Karpas-422 (cell line): ENCODE results near the gene TMEM252. TPM values are rescaled to one million over a fixed set of nuclear protein-coding genes. Genes with fewer than 3 reads are reported as not detected.

Source experiments
- DNase-seq: peaks from one replicate; pipeline ENCODE4 v3.0.0-alpha.2; 2015
- H2AFZ ChIP-seq: fragments of 200-600 bp; sonication (generic); 2 replicates; pipeline ENCODE4 v1.6.1; 2014; ENCODE audit warnings: antibody characterized with exemption, low read length, mixed read lengths
- H3K27ac ChIP-seq: fragments of 200-600 bp; sonication (generic); 2 replicates; pipeline ENCODE4 v1.5.1; 2014; ENCODE audit warnings: mild to moderate bottlenecking, low read length, moderate library complexity
- H3K27me3 ChIP-seq: fragments of 200-600 bp; sonication (generic); 2 replicates; pipeline ENCODE4 v1.6.1; 2014; ENCODE audit warnings: low read length, mixed read lengths
- H3K36me3 ChIP-seq: fragments of 200-600 bp; sonication (generic); 2 replicates; pipeline ENCODE4 v1.6.1; 2014; ENCODE audit warnings: low read length, mixed read lengths; ENCODE audit not compliant: insufficient read depth
- H3K4me1 ChIP-seq: fragments of 200-600 bp; sonication (generic); 2 replicates; pipeline ENCODE4 v1.6.1; 2014; ENCODE audit warnings: mild to moderate bottlenecking, low read length, mixed read lengths
- H3K4me2 ChIP-seq: fragments of 200-600 bp; sonication (generic); 2 replicates; pipeline ENCODE4 v1.6.1; 2014; ENCODE audit warnings: low read length, low read depth, mild to moderate bottlenecking; ENCODE audit not compliant: poor library complexity, severe bottlenecking
- H3K4me3 ChIP-seq: fragments of 200-600 bp; sonication (generic); 2 replicates; pipeline ENCODE4 v1.5.1; 2014; ENCODE audit warnings: mild to moderate bottlenecking, antibody characterized with exemption, low read length, mixed read lengths
- H3K79me2 ChIP-seq: fragments of 200-600 bp; sonication (generic); 2 replicates; pipeline ENCODE4 v1.6.1; 2014; ENCODE audit warnings: mild to moderate bottlenecking, low read length, mixed read lengths
- H3K9ac ChIP-seq: fragments of 200-600 bp; sonication (generic); 2 replicates; pipeline ENCODE4 v1.6.0; 2014; ENCODE audit warnings: low read length
- H3K9me2 ChIP-seq: fragments of 200-600 bp; sonication (generic), shearing (Covaris generic); replicated peaks from 2 replicates; pipeline ENCODE4 v1.6.0; 2014; ENCODE audit warnings: mild to moderate bottlenecking, low read length, moderate library complexity; ENCODE audit not compliant: insufficient read depth
- H3K9me3 ChIP-seq: fragments of 300-700, 200-600 bp; sonication (generic); 2 replicates; pipeline ENCODE4 v1.6.1; 2014; ENCODE audit warnings: low read length, mixed read lengths
- H4K20me1 ChIP-seq: fragments of 200-600 bp; sonication (generic); 2 replicates; pipeline ENCODE4 v1.6.1; 2014; ENCODE audit warnings: mild to moderate bottlenecking, antibody characterized with exemption, low read length, low read depth; ENCODE audit not compliant: insufficient read depth
- total RNA-seq: library from RNA; depleted of rRNA; stranded (reverse); fragments of >200 nt; shearing (Covaris generic); gene quantifications from 2 replicates; pipeline ENCODE4 v1.2.3, GENCODE V29; 2014; ENCODE audit warnings: low replicate concordance

The TMEM252 gene
- total RNA-seq, 1 experiment from 2014 or later, result not detected

DNA sequence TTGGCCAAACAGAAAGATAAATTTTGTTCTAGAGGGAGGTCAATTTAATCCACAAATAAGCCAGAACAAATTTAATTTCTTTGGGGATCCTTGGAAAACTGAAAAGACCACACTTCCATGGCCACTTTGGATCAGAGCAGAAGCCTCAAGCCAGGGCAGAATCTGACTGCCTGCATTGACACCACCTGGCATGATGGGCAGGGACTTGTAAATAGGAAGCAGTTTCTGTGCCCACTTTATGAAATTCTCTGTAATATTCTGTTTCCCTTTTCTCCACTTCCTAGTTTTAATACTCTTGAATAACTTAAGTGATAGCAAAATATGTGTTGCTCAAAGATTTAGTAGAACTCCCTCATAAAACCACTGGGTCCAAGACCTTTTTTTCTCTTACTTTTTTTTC is 6.7 kb upstream of the TMEM252 start:
- Histone ChIP-seq H2AFZ (no peak overlapping the region), H3K36me3 (no peaks in the 10 kb centered on the region), H3K27me3 (no peaks in the 10 kb centered on the region), H3K79me2 (no peaks in the 10 kb centered on the region), H4K20me1 (no peaks in the 10 kb centered on the region), H3K4me2 (no peak overlapping the region), H3K9ac (no peak overlapping the region), H3K4me3 (no peak overlapping the region), H3K4me1 (peaks cover 14% of the 10 kb centered on the region), H3K27ac (no peak overlapping the region), H3K9me3 (no peaks in the 10 kb centered on the region), H3K9me2 (no peaks in the 10 kb centered on the region)
- DNase-seq, result no peak

DNA sequence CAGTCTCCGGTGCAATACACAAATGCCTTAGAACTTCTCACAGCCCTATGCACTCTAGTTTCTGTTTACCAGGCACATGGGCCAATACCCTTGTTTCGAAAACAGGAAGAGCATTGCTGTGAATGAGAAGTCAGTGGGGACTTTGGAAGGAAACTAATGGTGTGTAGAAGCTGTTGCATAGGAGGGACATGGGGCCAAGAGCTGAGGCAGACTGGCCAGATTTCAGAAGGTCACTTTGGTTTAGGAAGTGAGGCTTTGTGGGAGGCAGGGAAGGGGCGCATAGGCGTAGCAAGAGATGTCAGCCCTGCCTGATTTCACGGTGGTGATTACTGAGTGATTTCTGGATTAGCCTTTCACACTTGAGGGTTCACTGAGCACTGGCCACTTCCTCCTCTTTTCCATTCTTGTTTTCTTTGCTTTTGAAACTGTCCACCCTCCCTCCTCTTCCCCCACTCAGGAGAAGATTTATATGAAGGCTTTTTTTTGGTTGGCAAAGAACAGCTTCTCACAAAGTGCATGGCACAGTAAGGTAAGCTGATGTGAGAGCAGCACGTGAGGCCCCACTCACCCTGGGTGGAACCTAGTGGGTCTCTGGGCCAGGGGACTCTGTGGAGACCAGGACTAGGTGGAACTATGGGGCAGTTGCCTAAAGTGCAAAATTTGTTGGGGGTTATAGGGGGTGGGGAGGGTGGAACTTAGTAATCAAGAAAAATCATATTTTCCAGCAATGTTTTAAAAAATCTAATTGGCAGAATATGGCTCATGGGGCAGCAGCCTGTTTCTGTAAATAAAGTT is 6.1 kb upstream of the TMEM252 start:
- DNase-seq, result no peak
- H3K4me2 ChIP-seq, result no peak overlapping the region

DNA sequence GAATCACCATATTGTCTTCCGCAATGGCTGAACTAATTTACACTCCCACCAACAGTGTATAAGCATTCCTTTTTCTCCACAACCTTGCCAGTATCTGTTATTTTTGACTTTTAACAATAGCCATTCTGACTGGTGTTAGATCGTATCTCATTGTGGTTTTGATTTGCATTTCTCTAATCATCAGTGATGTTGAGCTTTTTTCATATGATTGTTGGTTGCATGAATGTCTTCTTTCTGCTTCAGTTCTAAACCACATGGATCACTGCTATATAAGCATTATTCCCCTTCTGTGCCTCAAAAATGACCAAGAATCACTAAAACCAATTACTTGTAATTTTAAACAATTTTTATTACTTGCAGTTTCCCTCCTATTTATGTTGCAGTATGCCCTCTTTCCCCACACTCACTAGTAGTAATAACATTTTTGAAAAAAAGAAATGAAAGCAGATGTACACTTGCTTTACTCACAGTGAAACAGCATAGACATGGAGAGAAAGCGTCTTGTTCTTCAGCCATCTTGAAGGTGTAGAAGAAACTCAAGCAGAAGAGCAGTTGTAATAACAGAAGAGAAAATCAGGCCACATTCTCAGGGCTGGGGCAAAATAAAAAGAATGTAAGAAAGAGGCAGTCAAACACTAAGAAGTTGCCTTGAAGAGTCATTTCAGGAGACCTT is 4.5 kb upstream of the TMEM252 start:
- no peaks in the 10 kb centered on the region for H3K27me3 ChIP-seq
- no peaks in the 10 kb centered on the region for H3K79me2 ChIP-seq
- H3K36me3 ChIP-seq, result no peaks in the 10 kb centered on the region
- no peaks in the 10 kb centered on the region for H3K9me2 ChIP-seq
- no peak overlapping the region for H3K4me3 ChIP-seq
- peaks cover 14% of the 10 kb centered on the region for H3K4me1 ChIP-seq
- no peaks in the 10 kb centered on the region for H4K20me1 ChIP-seq
- H3K27ac ChIP-seq, result no peak overlapping the region
- no peak overlapping the region for H2AFZ ChIP-seq
- H3K4me2 ChIP-seq, result no peak overlapping the region
- H3K9me3 ChIP-seq, result no peaks in the 10 kb centered on the region
- no peak for DNase-seq
- H3K9ac ChIP-seq, result no peak overlapping the region

More for the DNA sequence above, 6.1 kb upstream of the TMEM252 start:
- H3K79me2 ChIP-seq, result no peaks in the 10 kb centered on the region
- H3K36me3 ChIP-seq, result no peaks in the 10 kb centered on the region
- H4K20me1 ChIP-seq, result no peaks in the 10 kb centered on the region
- H3K4me1 ChIP-seq, result peaks cover 14% of the 10 kb centered on the region
- no peaks in the 10 kb centered on the region for H3K9me2 ChIP-seq
- H3K9me3 ChIP-seq, result no peaks in the 10 kb centered on the region
- no peak overlapping the region; the same call in 1 of the 2 replicates for H2AFZ ChIP-seq
- H3K27ac ChIP-seq, result no peak overlapping the region
- no peak overlapping the region for H3K4me3 ChIP-seq
- no peaks in the 10 kb centered on the region for H3K27me3 ChIP-seq
- no peak overlapping the region for H3K9ac ChIP-seq

DNA sequence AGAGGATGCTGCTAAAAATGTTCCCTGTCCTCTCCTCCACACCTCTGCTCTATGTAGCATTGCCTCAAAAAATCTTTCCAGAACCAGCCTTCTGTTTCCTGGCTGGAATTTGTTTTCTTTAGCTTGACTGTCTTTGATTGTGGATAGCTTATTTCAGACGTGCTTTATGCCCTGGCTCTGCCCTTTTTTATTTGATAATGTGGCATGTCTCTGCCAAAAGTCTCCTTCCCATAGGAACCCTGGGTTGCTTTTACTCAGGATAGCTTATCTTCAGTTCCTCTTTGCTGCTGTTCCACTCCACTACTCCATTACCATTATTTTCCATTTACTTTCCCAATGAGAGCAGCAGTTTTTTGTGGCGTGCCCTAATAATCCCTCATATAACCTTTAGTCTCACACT is 885 bp upstream of the TMEM252 start:
- no peaks in the 10 kb centered on the region for H3K27me3 ChIP-seq
- H3K9ac ChIP-seq, result no peak overlapping the region
- no peaks in the 10 kb centered on the region for H3K9me2 ChIP-seq
- no peak for DNase-seq
- no peaks in the 10 kb centered on the region for H3K9me3 ChIP-seq
- no peak overlapping the region for H3K27ac ChIP-seq
- peaks cover 8% of the 10 kb centered on the region for H3K4me1 ChIP-seq
- no peak overlapping the region for H3K4me2 ChIP-seq
- H3K4me3 ChIP-seq, result no peak overlapping the region
- no peaks in the 10 kb centered on the region for H3K79me2 ChIP-seq
- H4K20me1 ChIP-seq, result no peaks in the 10 kb centered on the region
- no peak overlapping the region for H2AFZ ChIP-seq
- H3K36me3 ChIP-seq, result no peaks in the 10 kb centered on the region

DNA sequence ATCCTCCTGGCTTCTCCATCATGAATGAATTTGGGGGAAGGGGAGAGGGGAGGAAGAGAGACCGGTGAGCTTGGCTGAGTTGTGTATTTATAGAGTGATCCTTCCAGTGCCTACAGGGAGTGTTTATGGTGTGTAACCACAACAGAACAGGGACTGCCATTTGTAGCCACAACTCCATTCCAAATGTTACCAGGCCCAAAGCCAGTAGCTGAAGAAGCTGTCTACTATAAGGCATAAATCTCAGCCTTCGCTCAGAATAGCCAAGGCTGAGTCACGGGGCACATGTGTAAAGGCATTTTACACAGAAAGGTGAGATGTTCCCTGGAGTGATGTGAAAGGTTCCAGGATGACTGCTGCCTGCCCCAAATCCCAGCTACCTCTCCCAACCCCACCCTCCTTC is 2.5 kb downstream of the TMEM252 start:
- no peaks in the 10 kb centered on the region for H3K79me2 ChIP-seq
- no peaks in the 10 kb centered on the region for H3K36me3 ChIP-seq
- H3K4me3 ChIP-seq, result no peak overlapping the region
- no peaks in the 10 kb centered on the region for H4K20me1 ChIP-seq
- DNase-seq, result no peak
- no peaks in the 10 kb centered on the region for H3K9me3 ChIP-seq
- no peaks in the 10 kb centered on the region for H3K9me2 ChIP-seq
- H3K4me1 ChIP-seq, result peaks cover 14% of the 10 kb centered on the region
- no peak overlapping the region for H3K27ac ChIP-seq
- H3K27me3 ChIP-seq, result no peaks in the 10 kb centered on the region
- no peak overlapping the region for H3K4me2 ChIP-seq
- H3K9ac ChIP-seq, result no peak overlapping the region
- no peak overlapping the region for H2AFZ ChIP-seq

DNA sequence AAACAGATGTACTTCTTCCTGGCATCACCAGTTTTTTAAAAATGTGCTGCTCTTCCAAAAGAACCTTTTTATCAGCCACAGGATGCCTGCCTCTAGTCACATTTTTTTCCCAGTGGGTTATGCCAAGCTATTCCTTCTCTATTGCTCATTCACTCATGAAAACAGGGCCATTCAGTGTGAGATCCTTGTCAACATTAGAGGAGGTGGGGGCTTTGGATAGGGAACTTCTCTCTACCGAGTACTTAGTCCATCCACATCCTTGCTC is 3.1 kb downstream of the TMEM252 start:
- H2AFZ ChIP-seq, result no peak overlapping the region
- no peak for DNase-seq
- no peaks in the 10 kb centered on the region for H3K36me3 ChIP-seq
- H3K27ac ChIP-seq, result no peak overlapping the region
- no peak overlapping the region for H3K9ac ChIP-seq
- H3K79me2 ChIP-seq, result no peaks in the 10 kb centered on the region
- H3K4me1 ChIP-seq, result peaks cover 14% of the 10 kb centered on the region
- no peaks in the 10 kb centered on the region for H3K27me3 ChIP-seq
- H3K9me3 ChIP-seq, result no peaks in the 10 kb centered on the region
- H3K9me2 ChIP-seq, result no peaks in the 10 kb centered on the region
- H4K20me1 ChIP-seq, result no peaks in the 10 kb centered on the region
- no peak overlapping the region for H3K4me3 ChIP-seq
- H3K4me2 ChIP-seq, result no peak overlapping the region

DNA sequence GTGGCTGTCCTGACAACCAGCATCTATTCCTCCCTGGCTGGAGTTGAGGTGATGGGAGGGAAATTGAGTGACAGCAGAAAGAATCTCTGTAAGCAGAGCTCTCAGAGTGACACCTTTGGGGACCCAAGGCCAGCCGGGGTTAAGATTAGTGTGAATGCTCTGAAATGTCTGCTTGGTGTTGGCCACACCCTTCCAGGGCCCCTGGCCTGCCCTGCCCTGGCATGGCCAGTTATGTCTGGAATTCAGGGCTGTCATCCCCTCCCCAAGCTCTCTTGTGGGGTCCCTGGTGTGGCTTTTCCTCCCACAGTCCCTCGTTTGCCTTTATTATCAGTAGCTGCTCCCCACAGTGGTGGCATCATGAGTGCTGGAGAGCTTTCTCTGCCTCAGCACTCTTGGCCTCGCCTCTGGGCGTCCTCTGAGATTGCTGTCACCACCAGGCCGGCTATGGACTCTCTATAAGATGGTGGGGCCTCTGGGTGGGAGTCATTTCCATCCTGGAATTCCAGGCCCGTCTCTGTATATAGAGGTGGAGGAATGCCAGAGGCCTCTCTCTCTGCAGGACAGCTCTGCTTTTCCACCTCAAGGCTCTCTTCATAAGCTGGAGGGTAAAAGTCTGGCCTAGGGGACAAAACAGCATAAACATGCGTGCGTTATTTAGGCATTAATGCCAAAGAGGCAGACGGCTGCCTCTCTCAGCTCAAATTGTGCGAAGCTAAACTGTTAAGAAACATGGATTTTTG is 3.6 kb downstream of the TMEM252 start:
- H3K4me1 ChIP-seq, result peaks cover 14% of the 10 kb centered on the region
- no peaks in the 10 kb centered on the region for H3K9me3 ChIP-seq
- no peaks in the 10 kb centered on the region for H3K79me2 ChIP-seq
- no peak overlapping the region for H3K9ac ChIP-seq
- no peak for DNase-seq
- H4K20me1 ChIP-seq, result no peaks in the 10 kb centered on the region
- no peaks in the 10 kb centered on the region for H3K9me2 ChIP-seq
- no peaks in the 10 kb centered on the region for H3K36me3 ChIP-seq
- H2AFZ ChIP-seq, result no peak overlapping the region
- no peaks in the 10 kb centered on the region for H3K27me3 ChIP-seq
- no peak overlapping the region for H3K4me3 ChIP-seq
- no peak overlapping the region for H3K27ac ChIP-seq
- H3K4me2 ChIP-seq, result no peak overlapping the region

DNA sequence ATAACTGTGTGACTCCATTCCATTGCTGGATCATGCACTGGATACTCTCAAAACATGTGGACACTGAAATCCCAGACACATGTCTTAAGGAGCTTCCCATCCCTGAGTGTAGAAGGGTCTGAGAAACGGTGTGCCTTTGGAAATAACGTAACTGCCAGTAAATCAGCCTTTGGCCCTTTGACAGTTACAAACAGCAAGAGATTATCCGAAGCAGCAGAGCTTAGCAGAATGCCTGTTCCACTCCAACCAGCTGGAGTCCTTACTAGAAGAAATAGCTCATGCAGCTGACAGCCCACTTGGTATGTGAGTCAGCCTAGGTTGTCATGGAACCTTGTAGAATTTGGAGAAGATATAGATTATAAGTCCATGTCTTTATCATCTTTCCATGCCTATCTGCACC is 7.0 kb downstream of the TMEM252 start:
- peak; percentile 55 for DNase-seq
- H3K27me3 ChIP-seq, result no peaks in the 10 kb centered on the region
- H3K4me1 ChIP-seq, result peaks cover 14% of the 10 kb centered on the region
- no peak overlapping the region for H3K27ac ChIP-seq
- H3K9me2 ChIP-seq, result no peaks in the 10 kb centered on the region
- H4K20me1 ChIP-seq, result no peaks in the 10 kb centered on the region
- H3K4me2 ChIP-seq, result no peak overlapping the region
- no peaks in the 10 kb centered on the region for H3K9me3 ChIP-seq
- H3K4me3 ChIP-seq, result no peak overlapping the region
- H3K36me3 ChIP-seq, result no peaks in the 10 kb centered on the region
- no peak overlapping the region for H3K9ac ChIP-seq
- H2AFZ ChIP-seq, result no peak overlapping the region
- no peaks in the 10 kb centered on the region for H3K79me2 ChIP-seq
